RWPE2 (cell line): ENCODE measurements around the gene ERFE.

Experiments used
- ATAC-seq: fragments of 200-7000 bp; cut with Tn5 transposase; 3 replicates; pipeline ENCODE4 v1.9.1; 2021; ENCODE audit warnings: low read depth
- DNase-seq: peaks from one replicate; pipeline ENCODE4 v3.0.0-alpha.2; 2020; ENCODE audit warnings: low spot score
- H3K27ac ChIP-seq: fragments of 450-650 bp; 2 replicates; pipeline ENCODE4 v1.5.1; 2017; ENCODE audit warnings: mild to moderate bottlenecking; ENCODE audit not compliant: poor library complexity, severe bottlenecking
- H3K27me3 ChIP-seq: fragments of 250-450 bp; sonication (Bioruptor Pico); 2 replicates; pipeline ENCODE4 v1.5.1; 2021; ENCODE audit warnings: mild to moderate bottlenecking, moderate library complexity; ENCODE audit not compliant: insufficient read depth, poor library complexity, severe bottlenecking
- H3K36me3 ChIP-seq: fragments of 250-450 bp; sonication (Bioruptor Pico); 2 replicates; pipeline ENCODE4 v1.5.1; 2020; ENCODE audit warnings: low read depth, mild to moderate bottlenecking, moderate library complexity
- H3K4me1 ChIP-seq: fragments of 250-450 bp; sonication (Bioruptor Pico); 2 replicates; pipeline ENCODE4 v1.5.1; 2021; ENCODE audit warnings: mild to moderate bottlenecking, moderate library complexity; ENCODE audit not compliant: insufficient read depth, poor library complexity, severe bottlenecking
- H3K4me3 ChIP-seq: fragments of 250-450 bp; sonication (Bioruptor Pico); 2 replicates; pipeline ENCODE4 v1.5.1; 2021; ENCODE audit warnings: mild to moderate bottlenecking, moderate library complexity; ENCODE audit not compliant: severe bottlenecking
- H3K9me3 ChIP-seq: fragments of 250-450 bp; sonication (Bioruptor Pico); 2 replicates; pipeline ENCODE4 v1.5.1; 2021; ENCODE audit warnings: mild to moderate bottlenecking, moderate library complexity; ENCODE audit not compliant: severe bottlenecking
- TF ChIP-seq, protein P1 (sequence below): fragments of 450-650 bp; IDR thresholded peaks from one replicate; pipeline ENCODE4 v1.5.1; 2017; ENCODE audit warnings: mild to moderate bottlenecking, moderate library complexity; ENCODE audit not compliant: poor library complexity, severe bottlenecking

ERFE gene

DNA sequence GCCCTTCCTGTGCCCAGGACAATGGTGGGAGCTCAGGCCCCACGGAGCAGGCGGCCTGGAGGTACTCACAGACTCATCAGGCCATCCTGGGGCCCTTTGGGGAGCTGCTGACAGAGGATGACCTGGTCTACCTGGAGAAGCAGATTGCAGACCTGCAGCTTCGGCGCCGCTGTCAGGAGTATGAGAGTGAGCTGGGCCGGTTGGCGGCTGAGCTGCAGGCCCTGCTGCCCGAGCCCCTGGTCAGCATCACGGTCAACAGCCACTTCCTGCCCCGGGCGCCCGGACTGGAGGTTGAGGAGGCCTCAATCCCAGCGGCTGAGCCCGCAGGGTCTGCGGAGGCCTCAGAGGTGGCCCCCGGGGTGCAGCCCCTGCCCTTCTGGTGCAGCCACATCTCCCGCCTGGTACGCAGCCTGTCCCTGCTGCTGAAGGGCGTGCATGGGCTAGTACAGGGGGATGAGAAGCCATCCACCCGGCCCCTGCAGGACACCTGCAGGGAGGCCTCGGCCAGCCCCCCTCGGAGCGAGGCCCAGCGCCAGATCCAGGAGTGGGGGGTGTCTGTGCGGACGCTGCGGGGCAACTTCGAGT lies 28.6 kb upstream of the ERFE start:
- no peak overlapping the region for H3K27ac ChIP-seq
- TF ChIP-seq, protein P1, sequence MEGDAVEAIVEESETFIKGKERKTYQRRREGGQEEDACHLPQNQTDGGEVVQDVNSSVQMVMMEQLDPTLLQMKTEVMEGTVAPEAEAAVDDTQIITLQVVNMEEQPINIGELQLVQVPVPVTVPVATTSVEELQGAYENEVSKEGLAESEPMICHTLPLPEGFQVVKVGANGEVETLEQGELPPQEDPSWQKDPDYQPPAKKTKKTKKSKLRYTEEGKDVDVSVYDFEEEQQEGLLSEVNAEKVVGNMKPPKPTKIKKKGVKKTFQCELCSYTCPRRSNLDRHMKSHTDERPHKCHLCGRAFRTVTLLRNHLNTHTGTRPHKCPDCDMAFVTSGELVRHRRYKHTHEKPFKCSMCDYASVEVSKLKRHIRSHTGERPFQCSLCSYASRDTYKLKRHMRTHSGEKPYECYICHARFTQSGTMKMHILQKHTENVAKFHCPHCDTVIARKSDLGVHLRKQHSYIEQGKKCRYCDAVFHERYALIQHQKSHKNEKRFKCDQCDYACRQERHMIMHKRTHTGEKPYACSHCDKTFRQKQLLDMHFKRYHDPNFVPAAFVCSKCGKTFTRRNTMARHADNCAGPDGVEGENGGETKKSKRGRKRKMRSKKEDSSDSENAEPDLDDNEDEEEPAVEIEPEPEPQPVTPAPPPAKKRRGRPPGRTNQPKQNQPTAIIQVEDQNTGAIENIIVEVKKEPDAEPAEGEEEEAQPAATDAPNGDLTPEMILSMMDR, result no peak
- ATAC-seq, result no peak
- no peaks in the 10 kb centered on the region for H3K9me3 ChIP-seq
- no peak overlapping the region for H3K4me3 ChIP-seq
- no peak for DNase-seq
- no peaks in the 10 kb centered on the region for H3K27me3 ChIP-seq
- no peaks in the 10 kb centered on the region for H3K36me3 ChIP-seq
- no peaks in the 10 kb centered on the region for H3K4me1 ChIP-seq

DNA sequence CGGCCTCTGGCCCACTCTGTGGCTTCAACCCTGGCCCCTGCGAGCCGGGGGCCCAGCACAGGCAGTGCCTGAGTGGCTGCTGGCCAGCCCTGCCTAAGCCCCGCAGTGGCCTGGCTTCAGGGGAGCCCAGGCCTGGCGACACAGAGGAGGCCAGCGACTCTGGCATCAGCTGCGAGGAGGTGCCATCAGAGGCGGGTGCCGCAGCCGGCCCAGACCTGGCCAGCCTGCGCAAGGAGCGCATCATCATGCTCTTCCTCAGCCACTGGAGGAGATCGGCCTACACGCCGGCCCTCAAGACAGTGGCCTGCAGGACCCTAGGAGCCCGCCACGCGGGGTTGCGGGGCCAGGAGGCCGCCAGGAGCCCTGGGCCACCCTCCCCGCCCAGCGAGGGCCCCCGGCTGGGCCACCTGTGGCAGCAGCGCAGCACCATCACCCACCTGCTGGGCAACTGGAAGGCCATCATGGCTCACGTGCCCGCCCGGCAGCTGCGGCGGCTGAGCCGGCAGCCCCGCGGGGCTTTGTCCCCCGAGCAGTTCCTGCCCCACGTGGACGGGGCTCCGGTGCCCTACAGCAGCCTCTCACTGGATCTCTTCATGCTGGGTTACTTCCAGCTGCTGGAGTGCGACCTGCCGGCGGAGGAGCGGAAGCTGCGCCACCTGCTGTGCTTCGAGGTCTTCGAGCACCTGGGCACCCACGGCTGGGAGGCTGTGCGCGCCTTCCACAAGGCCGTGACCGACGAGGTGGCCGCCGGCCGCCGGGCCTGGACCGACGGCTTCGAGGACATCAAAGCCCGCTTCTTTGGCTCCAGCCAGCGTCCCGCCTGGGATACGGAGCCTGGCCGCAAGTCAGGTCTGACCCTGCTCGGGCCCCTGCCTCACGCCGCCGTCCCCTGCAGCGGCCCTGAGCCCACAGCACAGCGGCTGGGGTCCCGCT lies 27.8 kb upstream of the ERFE start:
- no peak for DNase-seq
- Histone ChIP-seq H3K36me3 (no peaks in the 10 kb centered on the region), H3K27me3 (no peaks in the 10 kb centered on the region), H3K9me3 (no peaks in the 10 kb centered on the region), H3K4me3 (no peak overlapping the region), H3K4me1 (no peaks in the 10 kb centered on the region), H3K27ac (no peak overlapping the region)
- no peak for ATAC-seq
- TF ChIP-seq, protein P1, result no peak

DNA sequence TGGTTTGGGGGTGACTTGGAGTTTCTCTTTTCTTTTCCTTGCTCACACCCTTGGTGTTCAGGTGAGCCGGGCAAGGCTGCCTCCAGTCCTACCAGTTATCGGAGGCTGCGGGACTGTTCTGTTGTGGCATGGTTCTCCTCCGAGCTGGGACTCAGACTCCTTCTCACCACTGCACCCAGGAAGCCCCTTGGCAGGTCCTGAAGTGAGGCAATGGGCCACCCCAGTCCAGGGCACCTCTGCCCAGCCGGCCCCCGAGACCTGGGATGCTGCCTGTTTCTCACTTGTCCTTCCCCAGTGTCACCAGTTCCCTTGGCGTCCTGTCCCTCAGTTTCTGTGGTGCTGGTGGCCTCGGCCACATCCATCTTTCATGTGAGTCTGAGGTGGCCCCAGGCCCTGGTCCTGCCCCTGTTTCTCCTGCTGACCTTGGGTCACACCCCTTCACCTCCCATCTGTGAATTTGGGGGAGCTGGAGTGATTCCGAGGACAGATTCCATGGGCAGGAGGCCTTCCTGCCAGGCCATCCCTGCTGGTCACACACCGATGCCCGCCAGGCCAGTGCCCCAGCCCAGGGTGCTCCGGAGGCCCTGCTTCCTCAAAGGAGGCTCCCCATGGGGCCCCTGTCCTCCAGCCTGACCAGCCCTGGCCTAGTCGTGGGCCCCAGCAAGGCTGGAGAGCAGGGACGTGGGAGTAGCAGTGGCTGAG lies 26.9 kb upstream of the ERFE start:
- TF ChIP-seq, protein P1, result no peak
- no peak for DNase-seq
- Histone ChIP-seq H3K4me1 (no peaks in the 10 kb centered on the region), H3K27me3 (no peaks in the 10 kb centered on the region), H3K4me3 (no peak overlapping the region), H3K27ac (no peak overlapping the region), H3K9me3 (no peaks in the 10 kb centered on the region), H3K36me3 (no peaks in the 10 kb centered on the region)
- no peak for ATAC-seq

DNA sequence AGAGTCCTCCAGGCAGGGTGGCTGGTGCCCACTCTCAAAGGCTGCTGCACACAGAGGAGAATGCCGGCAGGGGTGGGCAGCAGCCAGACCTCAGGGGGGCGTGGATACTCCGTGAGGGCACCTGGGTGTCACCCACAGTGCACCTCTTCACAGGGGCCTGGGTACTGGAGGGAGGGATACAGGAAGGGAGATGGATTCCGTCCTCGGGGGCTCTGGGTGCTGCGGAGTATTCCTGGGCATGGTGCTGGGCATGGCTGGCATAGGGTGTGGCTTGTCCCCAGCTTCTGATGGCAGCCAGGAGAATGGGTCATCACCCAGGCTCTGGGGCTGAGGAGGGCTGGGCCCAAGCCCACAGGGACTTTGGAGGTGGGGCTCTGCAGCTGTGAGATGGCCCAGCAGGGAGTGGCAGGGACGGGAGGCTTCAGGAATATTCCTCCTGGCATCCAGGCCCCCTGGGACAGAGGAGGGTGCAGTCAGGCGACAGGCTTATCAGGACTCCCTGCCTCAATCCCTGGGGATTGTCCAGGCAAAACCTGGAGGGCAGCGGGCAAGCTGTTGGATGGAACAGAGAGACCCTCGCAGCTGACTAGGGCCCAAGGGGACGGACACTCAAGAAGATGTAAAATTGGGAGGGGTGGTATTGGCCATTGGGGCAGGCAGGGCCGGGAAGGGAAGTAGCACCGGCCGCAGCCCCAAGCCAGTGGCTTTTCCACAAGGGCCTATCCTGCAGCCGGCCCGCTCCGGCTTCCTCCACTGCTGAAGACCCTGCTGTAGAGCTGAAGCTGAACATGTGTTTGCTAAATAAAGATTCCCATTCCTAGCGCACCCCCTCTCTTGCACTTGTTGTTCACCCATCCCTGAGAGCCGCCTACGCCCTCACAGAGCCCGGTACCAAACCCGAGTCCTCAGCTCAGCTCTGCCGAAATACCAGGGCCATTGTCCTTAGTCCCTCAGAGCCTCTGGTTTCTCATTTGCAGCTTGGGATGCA lies 26.0 kb upstream of the ERFE start:
- Histone ChIP-seq H3K27me3 (no peaks in the 10 kb centered on the region), H3K27ac (no peak overlapping the region), H3K4me3 (no peak overlapping the region), H3K36me3 (no peaks in the 10 kb centered on the region), H3K9me3 (no peaks in the 10 kb centered on the region), H3K4me1 (no peaks in the 10 kb centered on the region)
- DNase-seq (no peak), ATAC-seq (no peak)
- TF ChIP-seq, protein P1, result no peak
